H7 (cell line): ENCODE data around the gene C1QL4. TPM values are rescaled to one million over a fixed set of nuclear protein-coding genes. Genes with fewer than 3 reads are reported as not detected.
"Not testable (repeated sequence)": the region's sequence is repeated elsewhere in the genome, so short reads cannot be mapped to it uniquely, and the experiment has no call there.

Source experiments
- DNase-seq: peaks from one replicate; pipeline ENCODE4 v3.0.0; 2012
- H3K27me3 ChIP-seq: 2 replicates; pipeline ENCODE4 v1.6.0; 2011; ENCODE audit warnings: mild to moderate bottlenecking, low read length; ENCODE audit not compliant: control insufficient read depth, insufficient read depth
- H3K36me3 ChIP-seq: replicated peaks from 2 replicates; pipeline ENCODE4 v1.5.1; 2011; ENCODE audit warnings: low read length; ENCODE audit not compliant: control insufficient read depth, insufficient read depth
- H3K4me3 ChIP-seq: 2 replicates; pipeline ENCODE4 v1.5.1; 2011; ENCODE audit warnings: low read depth, mild to moderate bottlenecking, control low read depth, low read length, moderate library complexity; ENCODE audit not compliant: insufficient read depth
- total RNA-seq: library from RNA; depleted of rRNA; stranded (reverse); fragments of >200 nt; shearing (Covaris generic); gene quantifications from 2 replicates; pipeline ENCODE4 v1.2.3, GENCODE V29; 2014

C1QL4 gene
- total RNA-seq, 1 experiment from 2014 or later = 1.1 TPM

- not testable (repeated sequence) for H3K36me3 ChIP-seq, H3K4me3 ChIP-seq, DNase-seq, H3K27me3 ChIP-seq
Observed at GRCh38 chr12:49317118-49317517, 19.9 kb downstream of the C1QL4 start.

GRCh38 chr12:49314811-49315210 lies 22.2 kb downstream of the C1QL4 start:
- Histone ChIP-seq H3K4me3 (no peak overlapping the region), H3K36me3 (no peaks in the 10 kb centered on the region), H3K27me3 (no peaks in the 10 kb centered on the region)
- DNase-seq = no peak

DNA sequence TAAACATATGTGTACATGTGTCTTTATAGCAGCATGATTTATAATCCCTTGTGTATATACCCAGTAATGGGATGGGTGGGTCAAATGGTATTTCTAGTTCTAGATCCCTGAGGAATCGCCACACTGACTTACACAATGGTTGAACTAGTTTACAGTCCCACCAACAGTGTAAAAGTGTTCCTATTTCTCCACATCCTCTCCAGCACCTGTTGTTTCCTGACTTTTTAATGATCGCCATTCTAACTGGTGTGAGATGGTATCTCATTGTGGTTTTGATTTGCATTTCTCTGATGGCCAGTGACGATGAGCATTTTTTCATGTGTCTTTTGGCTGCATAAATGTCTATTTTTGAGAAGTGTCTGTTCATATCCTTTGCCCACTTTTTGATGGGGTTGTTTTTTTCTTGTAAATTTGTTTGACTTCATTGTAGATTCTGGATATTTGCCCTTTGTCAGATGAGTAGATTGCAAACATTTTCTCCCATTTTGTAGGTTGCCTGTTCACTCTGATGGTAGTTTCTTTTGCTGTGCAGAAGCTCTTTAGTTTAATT lies 26.5 kb downstream of the C1QL4 start:
- not testable (repeated sequence) for H3K36me3 ChIP-seq, H3K27me3 ChIP-seq, H3K4me3 ChIP-seq, DNase-seq

DNA sequence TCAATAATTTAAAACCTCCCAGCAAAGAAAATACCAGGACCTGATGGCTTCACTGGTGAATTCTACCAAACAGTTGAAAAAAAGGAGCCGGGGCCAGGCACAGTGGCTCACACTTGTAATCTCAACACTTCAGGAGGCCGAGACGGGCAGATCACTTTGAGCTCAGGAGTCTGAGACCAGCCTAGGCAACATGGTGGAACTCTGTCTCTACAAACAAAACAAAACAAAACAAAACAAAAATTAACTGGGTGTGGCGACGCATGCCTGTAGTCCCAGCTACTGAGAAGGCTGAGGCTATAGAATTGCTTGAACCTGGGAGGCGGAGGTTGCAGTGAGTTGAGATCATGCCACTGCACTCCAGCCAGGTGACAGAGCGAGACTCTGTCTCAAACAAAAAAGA lies 27.6 kb downstream of the C1QL4 start:
- H3K36me3 ChIP-seq = no peaks in the 10 kb centered on the region
- H3K4me3 ChIP-seq = no peak overlapping the region
- no peak for DNase-seq
- no peaks in the 10 kb centered on the region for H3K27me3 ChIP-seq

DNA sequence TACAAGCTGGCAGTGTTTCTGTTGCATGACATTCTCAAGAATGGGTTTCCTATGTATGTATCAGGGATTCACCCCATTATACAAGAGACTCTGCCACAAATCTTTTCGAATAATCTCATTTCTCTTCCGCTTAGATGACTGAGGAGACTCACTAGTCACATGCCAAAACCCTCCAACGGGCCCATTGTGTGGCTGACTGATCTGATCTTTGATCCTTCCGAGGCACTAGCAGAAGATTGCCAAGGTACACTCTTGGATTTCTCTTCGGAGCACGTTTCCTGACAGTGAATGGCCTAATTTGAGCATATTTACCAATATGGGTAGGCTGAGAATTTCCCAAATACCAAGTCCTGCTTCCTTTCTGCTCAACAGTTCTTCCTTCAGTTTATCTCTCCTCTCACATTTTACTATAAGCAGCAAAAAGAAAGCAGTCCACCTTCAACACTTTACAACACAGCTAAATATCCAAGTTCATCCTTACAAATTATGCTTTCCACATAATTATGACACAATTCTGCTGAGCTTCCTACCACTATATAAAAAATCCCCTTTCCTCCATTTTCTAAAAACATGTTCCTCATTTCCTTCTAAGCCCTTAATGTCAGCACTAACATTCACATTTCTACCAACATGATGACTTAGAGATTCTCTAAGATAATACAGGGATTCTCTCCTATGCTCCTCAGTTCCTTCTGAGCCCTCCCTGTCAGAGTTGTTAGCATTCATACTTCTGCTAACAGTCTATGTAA lies 31.1 kb downstream of the C1QL4 start:
- Histone ChIP-seq H3K36me3 (no peaks in the 10 kb centered on the region), H3K27me3 (peaks cover 4% of the 10 kb centered on the region), H3K4me3 (no peak overlapping the region)
- DNase-seq = no peak

DNA sequence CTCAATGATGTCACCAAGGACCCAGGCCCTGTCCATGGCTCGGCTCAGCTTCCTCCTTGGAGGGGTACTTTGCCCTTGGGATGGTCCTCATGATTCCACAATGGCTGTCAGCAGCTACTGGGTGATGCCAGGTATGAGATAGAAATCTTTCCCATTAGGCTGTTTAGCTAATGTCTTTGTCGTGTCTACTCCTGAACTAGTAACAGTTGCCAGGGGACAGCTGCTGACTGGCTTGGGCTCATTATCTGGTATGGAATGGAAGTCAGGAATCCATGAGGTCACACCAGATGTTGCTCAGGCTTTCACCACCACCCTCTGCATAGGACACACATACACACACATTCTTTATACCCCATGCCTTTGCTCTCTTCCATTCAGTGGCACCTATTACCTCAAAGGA lies 32.8 kb downstream of the C1QL4 start:
- H3K27me3 ChIP-seq = peaks cover 4% of the 10 kb centered on the region
- H3K4me3 ChIP-seq = no peak overlapping the region
- H3K36me3 ChIP-seq = no peaks in the 10 kb centered on the region
- DNase-seq = no peak

DNA sequence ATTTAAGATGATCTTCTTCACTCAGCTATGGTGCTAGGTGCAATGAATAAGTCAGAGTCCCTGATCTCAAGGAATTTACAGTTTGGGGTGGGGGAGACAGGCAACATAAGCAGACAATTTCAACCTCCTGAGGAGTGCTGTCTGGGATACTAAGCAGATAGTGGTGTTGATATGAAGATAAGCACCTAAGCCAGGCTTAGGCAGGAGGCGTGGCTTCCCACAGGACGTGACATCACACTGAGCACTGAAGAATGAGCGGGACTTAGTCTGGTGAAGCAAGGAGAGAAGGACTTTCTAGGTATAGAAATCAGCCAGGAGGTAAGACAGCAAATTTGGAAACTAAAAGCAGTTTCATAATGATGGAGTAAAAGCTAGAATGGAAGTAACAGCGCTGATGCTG lies 35.2 kb downstream of the C1QL4 start:
- H3K4me3 ChIP-seq = no peak overlapping the region
- H3K36me3 ChIP-seq = no peaks in the 10 kb centered on the region
- DNase-seq = no peak
- H3K27me3 ChIP-seq = peaks cover 24% of the 10 kb centered on the region

DNA sequence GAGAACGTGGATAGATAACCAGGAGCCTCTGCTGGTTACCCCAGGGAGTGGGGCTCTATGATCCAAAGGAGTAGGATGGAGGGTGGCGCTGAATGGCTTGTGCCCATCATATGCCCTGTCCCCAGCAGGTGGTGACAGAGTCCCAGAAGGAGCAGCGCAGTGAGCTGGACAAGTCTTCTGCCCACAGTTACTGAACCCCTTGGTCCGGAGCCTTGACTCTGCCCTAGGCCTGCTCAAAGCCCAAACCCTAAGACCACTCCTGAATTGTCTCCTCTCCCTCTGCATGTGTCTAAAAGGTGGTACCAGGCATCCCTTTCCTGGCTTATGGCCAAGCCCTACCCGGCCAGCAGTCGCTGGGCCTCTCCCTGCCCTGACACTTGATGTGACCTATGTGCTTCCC lies 38.8 kb downstream of the C1QL4 start:
- no peak overlapping the region for H3K4me3 ChIP-seq
- DNase-seq = no peak
- no peaks in the 10 kb centered on the region for H3K36me3 ChIP-seq
- H3K27me3 ChIP-seq = peaks cover 60% of the 10 kb centered on the region

GRCh38 chr12:49297695-49298060 lies 39.3 kb downstream of the C1QL4 start:
- Histone ChIP-seq H3K4me3 (peak overlapping the region; percentile 16; the same call in 1 of the 2 replicates), H3K36me3 (no peaks in the 10 kb centered on the region), H3K27me3 (peaks cover 61% of the 10 kb centered on the region)
- no peak for DNase-seq

GRCh38 chr12:49296836-49297694 lies 39.9 kb downstream of the C1QL4 start:
- H3K36me3 ChIP-seq = no peaks in the 10 kb centered on the region
- peaks cover 66% of the 10 kb centered on the region for H3K27me3 ChIP-seq
- DNase-seq = peak; percentile 94
- H3K4me3 ChIP-seq = peak overlapping the region; percentile 34

DNA sequence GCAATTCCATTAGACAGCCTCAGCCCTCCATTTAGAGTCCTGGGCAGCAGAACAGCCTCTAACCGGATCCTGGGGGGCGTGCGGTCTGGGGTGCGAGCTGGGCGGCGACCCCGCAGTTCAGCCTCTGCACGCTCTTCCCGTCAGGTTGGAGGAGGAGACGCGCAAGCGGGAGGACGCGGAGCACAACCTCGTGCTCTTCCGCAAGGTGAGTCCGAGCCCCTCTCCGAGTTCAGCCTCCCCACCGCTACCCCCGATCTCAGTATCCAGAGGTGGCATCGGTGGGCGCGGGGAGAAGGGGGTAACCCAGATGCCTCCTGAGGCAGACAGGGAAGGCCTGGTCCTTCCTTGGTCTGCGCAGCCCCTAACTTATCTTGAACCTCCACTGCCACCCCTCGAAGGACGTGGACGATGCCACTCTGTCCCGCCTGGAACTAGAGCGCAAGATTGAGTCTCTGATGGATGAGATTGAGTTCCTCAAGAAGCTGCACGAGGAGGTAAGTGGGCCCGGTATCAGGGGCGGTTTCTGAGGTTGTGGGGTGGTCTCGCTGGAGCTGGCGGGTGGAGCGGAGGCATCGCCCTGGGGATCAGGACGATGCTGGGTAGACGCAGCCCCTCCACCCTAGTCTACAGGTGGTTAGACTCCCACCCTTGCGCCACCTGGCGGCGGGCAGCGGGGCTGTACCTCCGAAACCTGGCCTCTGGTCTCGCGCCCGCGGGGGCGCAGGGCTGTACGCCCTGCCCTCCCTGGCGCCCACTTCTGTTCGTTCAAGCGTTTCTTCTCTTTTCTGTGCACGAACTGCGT lies 40.8 kb downstream of the C1QL4 start:
- H3K27me3 ChIP-seq = peaks cover 69% of the 10 kb centered on the region
- H3K4me3 ChIP-seq = peak overlapping the region; percentile 34; the same call in 1 of the 2 replicates
- H3K36me3 ChIP-seq = no peaks in the 10 kb centered on the region
- peak; percentile 97 for DNase-seq

GRCh38 chr12:49295082-49295936 lies 41.7 kb downstream of the C1QL4 start, which contains the start of gene PRPH:
TSS of gene PRPH (plus strand) at chr12:49295147. CDS start at chr12:49295201, 54 bp downstream.
- H3K36me3 ChIP-seq = no peaks in the 10 kb centered on the region
- peaks cover 69% of the 10 kb centered on the region for H3K27me3 ChIP-seq
- DNase-seq = peak; percentile 78
- H3K4me3 ChIP-seq = peak within 1 kb of the TSS; percentile 23

DNA sequence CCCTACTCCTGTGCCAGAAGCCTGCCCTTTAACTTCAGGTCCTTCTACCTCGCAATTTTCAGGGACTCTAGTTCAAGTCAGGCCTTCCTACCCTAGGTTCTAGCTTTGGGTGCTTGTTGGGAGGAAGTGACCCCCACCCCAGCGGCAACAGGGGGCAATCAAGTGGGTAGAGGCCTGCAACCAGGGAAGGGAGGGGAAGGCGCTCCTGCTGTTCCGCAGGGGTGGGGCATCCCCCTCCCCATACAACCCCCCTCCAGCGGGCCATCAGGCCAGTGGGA lies 42.2 kb downstream of the C1QL4 start:
- DNase-seq = no peak
- Histone ChIP-seq H3K4me3 (no peak overlapping the region; the same call in 1 of the 2 replicates), H3K36me3 (no peaks in the 10 kb centered on the region), H3K27me3 (peaks cover 69% of the 10 kb centered on the region)
